ENCODE data around the gene XPR1. TPM values are rescaled to one million over a fixed set of nuclear protein-coding genes. Genes with fewer than 3 reads are reported as not detected.

The XPR1 gene
- total RNA-seq, 1 experiment from 2014 or later: 19.9 TPM

GRCh38 chr1:180615493-180616290, 16.1 kb upstream of the XPR1 start:
- BruUV-seq (replicated peaks): no TSS peak
- Histone ChIP-seq H3K9me2 (ENCODE audit: insufficient read depth) (no peaks in the 10 kb centered on the region), H2AFZ (ENCODE audit: low read depth, low read length, poor library complexity, severe bottlenecking) (no peak overlapping the region), H4K20me1 (ENCODE audit: insufficient read depth) (no peaks in the 10 kb centered on the region), H3K27me3 (ENCODE audit: insufficient read depth, low read length) (no peaks in the 10 kb centered on the region), H3K4me2 (ENCODE audit: low read length) (no peak overlapping the region), H3K4me3 (replicated peaks in 1 of 2; ENCODE audit: low read depth in 1 of 2, low read length in 2 of 2) (no peak overlapping the region), H3K9me3 (ENCODE audit: control insufficient read depth in 1 of 2, insufficient read depth in 1 of 2, low read depth in 1 of 2, low read length in 2 of 2) (no peaks in the 10 kb centered on the region), H3K79me2 (ENCODE audit: insufficient read depth, low read length) (no peaks in the 10 kb centered on the region), H3K4me1 (ENCODE audit: control insufficient read depth in 1 of 2, insufficient read depth in 2 of 2, low read length in 2 of 2) (no peaks in the 10 kb centered on the region), H3K36me3 (ENCODE audit: control insufficient read depth in 1 of 2, insufficient read depth in 2 of 2, low read length in 2 of 2) (no peaks in the 10 kb centered on the region), H3K27ac (ENCODE audit: low read depth, low read length) (no peak overlapping the region), H3K9ac (ENCODE audit: low read length) (no peak overlapping the region)
- ATAC-seq (no peak), DNase-seq (ENCODE audit: low read depth, low spot score) (no peak)
- POLR2A ChIA-PET: no interaction called here
- CTCF ChIA-PET: no interaction called here
- intact Hi-C loops (cut with micrococcal nuclease): no loop called here
- RAD21 ChIA-PET (ENCODE audit: low non-redundant PET in 1 of 2, low total read pairs in 2 of 2, uncharacterized antibody in 2 of 2, unreplicated experiment in 2 of 2): no interaction called here
- TF ChIP-seq POLR2AphosphoS5 (IDR thresholded peaks at IDR 0.05; ENCODE audit: low read depth, low read length) (no peak), CTCF (IDR thresholded peaks at IDR 0.05 in 2 of 3, conservative IDR thresholded peaks at IDR 0.05 in 1 of 3; ENCODE audit: borderline replicate concordance in 1 of 3, insufficient read depth in 1 of 3, low read depth in 2 of 3, low read length in 2 of 3) (no peak), CBX3 (IDR thresholded peaks at IDR 0.05; ENCODE audit: low read depth) (no peak), ELF1 (IDR thresholded peaks at IDR 0.05; ENCODE audit: borderline replicate concordance, low read depth) (no peak), EZH2phosphoT487 (IDR thresholded peaks at IDR 0.05; ENCODE audit: borderline replicate concordance) (no peak), TCF7L2 (IDR thresholded peaks at IDR 0.05; ENCODE audit: borderline replicate concordance, extremely low read depth, insufficient read depth, insufficient read length) (no peak), SP1 (IDR thresholded peaks at IDR 0.05; ENCODE audit: low read depth) (no peak), ATF3 (IDR thresholded peaks at IDR 0.05) (no peak), FOSL1 (IDR thresholded peaks at IDR 0.05; ENCODE audit: low read depth) (no peak), RAD21 (IDR thresholded peaks at IDR 0.05; ENCODE audit: low read depth) (no peak), CEBPB (IDR thresholded peaks at IDR 0.05; ENCODE audit: low read depth) (no peak), EGR1 (IDR thresholded peaks at IDR 0.05; ENCODE audit: low read depth) (no peak)
- TF ChIP-seq, protein P1, sequence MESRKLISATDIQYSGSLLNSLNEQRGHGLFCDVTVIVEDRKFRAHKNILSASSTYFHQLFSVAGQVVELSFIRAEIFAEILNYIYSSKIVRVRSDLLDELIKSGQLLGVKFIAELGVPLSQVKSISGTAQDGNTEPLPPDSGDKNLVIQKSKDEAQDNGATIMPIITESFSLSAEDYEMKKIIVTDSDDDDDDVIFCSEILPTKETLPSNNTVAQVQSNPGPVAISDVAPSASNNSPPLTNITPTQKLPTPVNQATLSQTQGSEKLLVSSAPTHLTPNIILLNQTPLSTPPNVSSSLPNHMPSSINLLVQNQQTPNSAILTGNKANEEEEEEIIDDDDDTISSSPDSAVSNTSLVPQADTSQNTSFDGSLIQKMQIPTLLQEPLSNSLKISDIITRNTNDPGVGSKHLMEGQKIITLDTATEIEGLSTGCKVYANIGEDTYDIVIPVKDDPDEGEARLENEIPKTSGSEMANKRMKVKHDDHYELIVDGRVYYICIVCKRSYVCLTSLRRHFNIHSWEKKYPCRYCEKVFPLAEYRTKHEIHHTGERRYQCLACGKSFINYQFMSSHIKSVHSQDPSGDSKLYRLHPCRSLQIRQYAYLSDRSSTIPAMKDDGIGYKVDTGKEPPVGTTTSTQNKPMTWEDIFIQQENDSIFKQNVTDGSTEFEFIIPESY (IDR thresholded peaks at IDR 0.05; ENCODE audit: extremely low read depth, insufficient replicate concordance, low read length): no peak
- TF ChIP-seq, protein P2, sequence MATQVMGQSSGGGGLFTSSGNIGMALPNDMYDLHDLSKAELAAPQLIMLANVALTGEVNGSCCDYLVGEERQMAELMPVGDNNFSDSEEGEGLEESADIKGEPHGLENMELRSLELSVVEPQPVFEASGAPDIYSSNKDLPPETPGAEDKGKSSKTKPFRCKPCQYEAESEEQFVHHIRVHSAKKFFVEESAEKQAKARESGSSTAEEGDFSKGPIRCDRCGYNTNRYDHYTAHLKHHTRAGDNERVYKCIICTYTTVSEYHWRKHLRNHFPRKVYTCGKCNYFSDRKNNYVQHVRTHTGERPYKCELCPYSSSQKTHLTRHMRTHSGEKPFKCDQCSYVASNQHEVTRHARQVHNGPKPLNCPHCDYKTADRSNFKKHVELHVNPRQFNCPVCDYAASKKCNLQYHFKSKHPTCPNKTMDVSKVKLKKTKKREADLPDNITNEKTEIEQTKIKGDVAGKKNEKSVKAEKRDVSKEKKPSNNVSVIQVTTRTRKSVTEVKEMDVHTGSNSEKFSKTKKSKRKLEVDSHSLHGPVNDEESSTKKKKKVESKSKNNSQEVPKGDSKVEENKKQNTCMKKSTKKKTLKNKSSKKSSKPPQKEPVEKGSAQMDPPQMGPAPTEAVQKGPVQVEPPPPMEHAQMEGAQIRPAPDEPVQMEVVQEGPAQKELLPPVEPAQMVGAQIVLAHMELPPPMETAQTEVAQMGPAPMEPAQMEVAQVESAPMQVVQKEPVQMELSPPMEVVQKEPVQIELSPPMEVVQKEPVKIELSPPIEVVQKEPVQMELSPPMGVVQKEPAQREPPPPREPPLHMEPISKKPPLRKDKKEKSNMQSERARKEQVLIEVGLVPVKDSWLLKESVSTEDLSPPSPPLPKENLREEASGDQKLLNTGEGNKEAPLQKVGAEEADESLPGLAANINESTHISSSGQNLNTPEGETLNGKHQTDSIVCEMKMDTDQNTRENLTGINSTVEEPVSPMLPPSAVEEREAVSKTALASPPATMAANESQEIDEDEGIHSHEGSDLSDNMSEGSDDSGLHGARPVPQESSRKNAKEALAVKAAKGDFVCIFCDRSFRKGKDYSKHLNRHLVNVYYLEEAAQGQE (IDR thresholded peaks at IDR 0.05; ENCODE audit: low read depth): no peak
- TF ChIP-seq, protein P3, sequence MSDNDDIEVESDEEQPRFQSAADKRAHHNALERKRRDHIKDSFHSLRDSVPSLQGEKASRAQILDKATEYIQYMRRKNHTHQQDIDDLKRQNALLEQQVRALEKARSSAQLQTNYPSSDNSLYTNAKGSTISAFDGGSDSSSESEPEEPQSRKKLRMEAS (IDR thresholded peaks at IDR 0.05): no peak

Measured in HCT116 (cell line).